GM19351 (cell line): ENCODE results near the gene BCCIP.

Experiments used
- ATAC-seq: cut with Tn5 transposase; IDR thresholded peaks from one replicate; pipeline ENCODE4 v1.9.1; 2021; ENCODE audit warnings: mild to moderate bottlenecking, moderate library complexity; ENCODE audit not compliant: unreplicated experiment

The BCCIP gene

GRCh38 chr10:125843603-125844329 is 20.4 kb downstream of the BCCIP start:
- no peak for ATAC-seq

GRCh38 chr10:125844751-125845221 is 21.4 kb downstream of the BCCIP start:
- no peak for ATAC-seq

- no peak for ATAC-seq
Measured at GRCh38 chr10:125845617-125846016, 22.3 kb downstream of the BCCIP start.

- peak; percentile 59 for ATAC-seq
Measured at GRCh38 chr10:125846894-125847293, 23.5 kb downstream of the BCCIP start.

GRCh38 chr10:125848371-125848770 is 25.0 kb downstream of the BCCIP start:
- ATAC-seq: no peak

GRCh38 chr10:125848857-125849256 is 25.5 kb downstream of the BCCIP start:
- ATAC-seq: no peak

GRCh38 chr10:125849448-125849847 is 26.1 kb downstream of the BCCIP start:
- no peak for ATAC-seq

GRCh38 chr10:125850766-125851731 is 27.7 kb downstream of the BCCIP start:
- no peak for ATAC-seq

GRCh38 chr10:125852487-125852886 is 29.1 kb downstream of the BCCIP start:
- no peak for ATAC-seq

GRCh38 chr10:125857185-125857760 is 33.9 kb downstream of the BCCIP start:
- ATAC-seq: no peak

- ATAC-seq: no peak
Measured at GRCh38 chr10:125859128-125859817, 35.9 kb downstream of the BCCIP start.

- ATAC-seq: no peak
Measured at GRCh38 chr10:125865120-125865519, 41.8 kb downstream of the BCCIP start.

GRCh38 chr10:125866421-125867029 is 43.2 kb downstream of the BCCIP start:
- ATAC-seq: no peak

- peak; percentile 89 for ATAC-seq
Measured at GRCh38 chr10:125868372-125868975, 45.1 kb downstream of the BCCIP start.

GRCh38 chr10:125871338-125871737 is 48.0 kb downstream of the BCCIP start:
- ATAC-seq: no peak

GRCh38 chr10:125878957-125879835 is 55.9 kb downstream of the BCCIP start:
- no peak for ATAC-seq

GRCh38 chr10:125880719-125881118 is 57.4 kb downstream of the BCCIP start:
- ATAC-seq: no peak

- ATAC-seq: no peak
Measured at GRCh38 chr10:125881192-125881591, 57.8 kb downstream of the BCCIP start, which contains the start of gene DHX32. DHX32 (minus strand) TSS chr10:125881292; CDS start chr10:125880824, 468 bp downstream.

- no peak for ATAC-seq
Measured at GRCh38 chr10:125882596-125882995, 59.2 kb downstream of the BCCIP start.
